ENCODE results near the gene MMP1.

- TF ChIP-seq YY1 (IDR thresholded peaks at IDR 0.05; ENCODE audit: low read depth) (no peak), REST (IDR thresholded peaks at IDR 0.05; ENCODE audit: low read depth) (no peak), NFIC (IDR thresholded peaks at IDR 0.05) (no peak), EP300 (IDR thresholded peaks at IDR 0.05; ENCODE audit: borderline replicate concordance) (no peak), MAX (IDR thresholded peaks at IDR 0.05) (no peak), TAF1 (IDR thresholded peaks at IDR 0.05; ENCODE audit: low read depth) (no peak), USF1 (IDR thresholded peaks at IDR 0.05) (no peak), EGR1 (IDR thresholded peaks at IDR 0.05) (no peak), TEAD4 (IDR thresholded peaks at IDR 0.05) (no peak), TCF12 (IDR thresholded peaks at IDR 0.05; ENCODE audit: low read depth) (no peak)
Observed at GRCh38 chr11:102819491-102819890, 21.5 kb upstream of the MMP1 start.
